ENCODE data around the gene TMEM229B.

TMEM229B gene

GRCh38 chr14:67425608-67426007 lies 62.9 kb downstream of the TMEM229B start:
- Histone ChIP-seq H3K4me2 (ENCODE audit: low read depth, low read length, poor library complexity, severe bottlenecking) (no peak overlapping the region), H2AFZ (ENCODE audit: low read length) (no peak overlapping the region), H3K9ac (ENCODE audit: low read depth, low read length, poor library complexity, severe bottlenecking) (no peak overlapping the region), H3K79me2 (ENCODE audit: insufficient read depth, low read length) (no peaks in the 10 kb centered on the region), H3K36me3 (ENCODE audit: insufficient read depth, low read length) (no peaks in the 10 kb centered on the region), H3K4me3 (ENCODE audit: low read length, poor library complexity, severe bottlenecking) (no peak overlapping the region), H3K27me3 (ENCODE audit: insufficient read depth, low read length, poor library complexity, severe bottlenecking) (no peaks in the 10 kb centered on the region), H3F3A (ENCODE audit: low read depth) (no peaks in the 10 kb centered on the region), H4K20me1 (ENCODE audit: insufficient read depth, low read length, poor library complexity, severe bottlenecking) (no peaks in the 10 kb centered on the region), H3K9me2 (replicated peaks; ENCODE audit: low read depth, low read length) (no peaks in the 10 kb centered on the region), H3K4me1 (ENCODE audit: insufficient read depth, low read length, poor library complexity, severe bottlenecking) (no peaks in the 10 kb centered on the region), H3K9me3 (ENCODE audit: insufficient read depth, low read depth, low read length) (no peaks in the 10 kb centered on the region)
- TF ChIP-seq EZH2phosphoT487 (IDR thresholded peaks at IDR 0.05; ENCODE audit: borderline replicate concordance) = no peak
- TF ChIP-seq, protein P1, sequence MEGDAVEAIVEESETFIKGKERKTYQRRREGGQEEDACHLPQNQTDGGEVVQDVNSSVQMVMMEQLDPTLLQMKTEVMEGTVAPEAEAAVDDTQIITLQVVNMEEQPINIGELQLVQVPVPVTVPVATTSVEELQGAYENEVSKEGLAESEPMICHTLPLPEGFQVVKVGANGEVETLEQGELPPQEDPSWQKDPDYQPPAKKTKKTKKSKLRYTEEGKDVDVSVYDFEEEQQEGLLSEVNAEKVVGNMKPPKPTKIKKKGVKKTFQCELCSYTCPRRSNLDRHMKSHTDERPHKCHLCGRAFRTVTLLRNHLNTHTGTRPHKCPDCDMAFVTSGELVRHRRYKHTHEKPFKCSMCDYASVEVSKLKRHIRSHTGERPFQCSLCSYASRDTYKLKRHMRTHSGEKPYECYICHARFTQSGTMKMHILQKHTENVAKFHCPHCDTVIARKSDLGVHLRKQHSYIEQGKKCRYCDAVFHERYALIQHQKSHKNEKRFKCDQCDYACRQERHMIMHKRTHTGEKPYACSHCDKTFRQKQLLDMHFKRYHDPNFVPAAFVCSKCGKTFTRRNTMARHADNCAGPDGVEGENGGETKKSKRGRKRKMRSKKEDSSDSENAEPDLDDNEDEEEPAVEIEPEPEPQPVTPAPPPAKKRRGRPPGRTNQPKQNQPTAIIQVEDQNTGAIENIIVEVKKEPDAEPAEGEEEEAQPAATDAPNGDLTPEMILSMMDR (conservative IDR thresholded peaks at IDR 0.05; ENCODE audit: low read length) = no peak

GRCh38 chr14:67424539-67424938 lies 64.0 kb downstream of the TMEM229B start:
- no peak overlapping the region for H3K4me2 ChIP-seq (ENCODE audit: low read depth, low read length, poor library complexity, severe bottlenecking)
- H4K20me1 ChIP-seq (ENCODE audit: insufficient read depth, low read length, poor library complexity, severe bottlenecking) = no peaks in the 10 kb centered on the region
- no peak overlapping the region for H3K9ac ChIP-seq (ENCODE audit: low read depth, low read length, poor library complexity, severe bottlenecking)
- H3K4me3 ChIP-seq (ENCODE audit: low read length, poor library complexity, severe bottlenecking) = no peak overlapping the region
- H3K79me2 ChIP-seq (ENCODE audit: insufficient read depth, low read length) = no peaks in the 10 kb centered on the region
- TF ChIP-seq EZH2phosphoT487 (IDR thresholded peaks at IDR 0.05; ENCODE audit: borderline replicate concordance) = no peak
- TF ChIP-seq, protein P1 (conservative IDR thresholded peaks at IDR 0.05; ENCODE audit: low read length) = no peak
- no peaks in the 10 kb centered on the region for H3K9me2 ChIP-seq (replicated peaks; ENCODE audit: low read depth, low read length)
- H3K27me3 ChIP-seq (ENCODE audit: insufficient read depth, low read length, poor library complexity, severe bottlenecking) = no peaks in the 10 kb centered on the region
- no peaks in the 10 kb centered on the region for H3K9me3 ChIP-seq (ENCODE audit: insufficient read depth, low read depth, low read length)
- H3K4me1 ChIP-seq (ENCODE audit: insufficient read depth, low read length, poor library complexity, severe bottlenecking) = no peaks in the 10 kb centered on the region
- H3K36me3 ChIP-seq (ENCODE audit: insufficient read depth, low read length) = no peaks in the 10 kb centered on the region
- H3F3A ChIP-seq (ENCODE audit: low read depth) = no peaks in the 10 kb centered on the region
- H2AFZ ChIP-seq (ENCODE audit: low read length) = no peak overlapping the region

- Histone ChIP-seq H3K36me3 (ENCODE audit: insufficient read depth, low read length) (no peaks in the 10 kb centered on the region), H3K4me2 (ENCODE audit: low read depth, low read length, poor library complexity, severe bottlenecking) (no peak overlapping the region), H3K9me3 (ENCODE audit: insufficient read depth, low read depth, low read length) (no peaks in the 10 kb centered on the region), H3F3A (ENCODE audit: low read depth) (no peaks in the 10 kb centered on the region), H3K4me1 (ENCODE audit: insufficient read depth, low read length, poor library complexity, severe bottlenecking) (no peaks in the 10 kb centered on the region), H3K9ac (ENCODE audit: low read depth, low read length, poor library complexity, severe bottlenecking) (no peak overlapping the region), H4K20me1 (ENCODE audit: insufficient read depth, low read length, poor library complexity, severe bottlenecking) (no peaks in the 10 kb centered on the region), H2AFZ (ENCODE audit: low read length) (no peak overlapping the region), H3K9me2 (replicated peaks; ENCODE audit: low read depth, low read length) (no peaks in the 10 kb centered on the region), H3K4me3 (ENCODE audit: low read length, poor library complexity, severe bottlenecking) (no peak overlapping the region), H3K27me3 (ENCODE audit: insufficient read depth, low read length, poor library complexity, severe bottlenecking) (no peaks in the 10 kb centered on the region), H3K79me2 (ENCODE audit: insufficient read depth, low read length) (no peaks in the 10 kb centered on the region)
- TF ChIP-seq EZH2phosphoT487 (IDR thresholded peaks at IDR 0.05; ENCODE audit: borderline replicate concordance) = no peak
- TF ChIP-seq, protein P1 (conservative IDR thresholded peaks at IDR 0.05; ENCODE audit: low read length) = no peak
Observed at GRCh38 chr14:67423424-67423823, 65.1 kb downstream of the TMEM229B start.

Measured in Loucy (cell line).